ENCODE measurements around the gene TRRAP.

The TRRAP gene

DNA sequence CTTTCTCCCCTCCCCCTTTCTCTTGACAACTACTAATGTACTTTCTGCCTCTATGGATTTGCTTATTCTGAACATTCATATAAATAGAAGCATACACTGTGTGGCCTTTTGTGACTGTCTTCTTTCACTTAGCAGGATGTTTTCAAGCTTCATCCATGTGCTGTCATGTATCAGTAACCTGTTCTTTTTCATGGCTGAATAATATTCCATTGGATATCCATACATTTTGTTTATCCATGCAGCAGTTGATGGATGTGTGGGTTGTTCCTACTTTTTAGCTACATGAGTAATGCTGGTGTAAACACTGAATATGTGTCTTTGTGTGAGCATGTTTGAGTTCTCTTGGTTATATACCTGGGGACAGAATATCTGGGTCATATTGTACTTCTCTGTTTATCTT, 107.6 kb downstream of the TRRAP start:
- Histone ChIP-seq H3K27ac (replicated peaks; ENCODE audit: low read length) (no peak overlapping the region), H4K91ac (ENCODE audit: low read depth, low read length, poor library complexity) (no peak overlapping the region), H3K23ac (ENCODE audit: low read depth, low read length, poor library complexity) (no peak overlapping the region), H3K4me2 (ENCODE audit: insufficient read depth, low read length, poor library complexity, severe bottlenecking) (no peak overlapping the region), H3K4me3 (ENCODE audit: low read length in 2 of 2) (no peak overlapping the region), H3K27me3 (ENCODE audit: control insufficient read depth in 3 of 3, insufficient read depth in 3 of 3, low read depth in 1 of 3, low read length in 3 of 3) (no peaks in the 10 kb centered on the region), H2AFZ (ENCODE audit: low read length) (no peak overlapping the region), H2AK5ac (ENCODE audit: low read depth, low read length) (no peak overlapping the region), H2BK120ac (ENCODE audit: low read depth, low read length) (no peak overlapping the region), H3K18ac (ENCODE audit: low read length) (no peak overlapping the region), H2BK15ac (ENCODE audit: low read length) (no peak overlapping the region), H3K9me3 (replicated peaks in 1 of 2; ENCODE audit: control insufficient read depth in 2 of 2, insufficient read depth in 1 of 2, low read depth in 1 of 2, low read length in 2 of 2) (peaks cover 4 to 18% of the 10 kb centered on the region in 2 donors), H3K14ac (ENCODE audit: low read length) (no peak overlapping the region), H3K4me1 (ENCODE audit: control insufficient read depth in 2 of 2, insufficient read depth in 1 of 2, low read depth in 1 of 2, low read length in 2 of 2) (no peaks in the 10 kb centered on the region), H3K79me1 (ENCODE audit: low read depth, low read length) (no peaks in the 10 kb centered on the region), H3K9ac (ENCODE audit: low read depth, low read length, poor library complexity) (no peak overlapping the region), H2BK12ac (ENCODE audit: low read length) (no peak overlapping the region), H2BK5ac (ENCODE audit: low read length) (no peak overlapping the region), H3K4ac (ENCODE audit: low read length) (no peak overlapping the region), H3K36me3 (replicated peaks in 1 of 2; ENCODE audit: control insufficient read depth in 2 of 2, insufficient read depth in 2 of 2, low read length in 2 of 2) (peaks cover 61 to 100% of the 10 kb centered on the region in 2 donors), H4K8ac (ENCODE audit: low read depth, low read length) (no peak overlapping the region)
- no peak for DNase-seq (ENCODE audit: low spot score)

DNA sequence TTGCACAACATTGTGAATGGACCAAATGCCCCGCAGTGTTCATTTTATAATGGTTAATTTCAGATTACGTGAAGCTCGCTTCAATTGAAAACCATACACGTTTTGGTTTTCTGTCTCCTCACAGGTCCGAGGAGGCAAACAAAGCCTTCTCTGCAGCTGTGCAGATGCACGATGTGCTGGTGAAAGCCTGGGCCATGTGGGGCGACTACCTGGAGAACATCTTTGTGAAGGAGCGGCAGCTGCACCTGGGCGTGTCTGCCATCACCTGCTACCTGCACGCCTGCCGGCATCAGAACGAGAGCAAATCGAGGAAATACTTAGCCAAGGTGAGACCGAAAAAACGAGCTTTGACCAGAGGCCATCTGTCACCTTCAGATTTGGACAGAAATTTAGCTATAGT, 110.3 kb downstream of the TRRAP start:
- Histone ChIP-seq H2BK15ac (ENCODE audit: low read length) (no peak overlapping the region), H2BK12ac (ENCODE audit: low read length) (no peak overlapping the region), H3K27ac (replicated peaks; ENCODE audit: low read length) (no peak overlapping the region), H3K9ac (ENCODE audit: low read depth, low read length, poor library complexity) (no peak overlapping the region), H3K27me3 (ENCODE audit: control insufficient read depth in 3 of 3, insufficient read depth in 3 of 3, low read depth in 1 of 3, low read length in 3 of 3) (no peaks in the 10 kb centered on the region), H3K79me1 (ENCODE audit: low read depth, low read length) (no peaks in the 10 kb centered on the region), H2BK5ac (ENCODE audit: low read length) (no peak overlapping the region), H2BK120ac (ENCODE audit: low read depth, low read length) (no peak overlapping the region), H3K4ac (ENCODE audit: low read length) (no peak overlapping the region), H3K36me3 (replicated peaks in 1 of 2; ENCODE audit: control insufficient read depth in 2 of 2, insufficient read depth in 2 of 2, low read length in 2 of 2) (peaks cover 65 to 100% of the 10 kb centered on the region in 2 donors), H3K4me1 (ENCODE audit: control insufficient read depth in 2 of 2, insufficient read depth in 1 of 2, low read depth in 1 of 2, low read length in 2 of 2) (no peaks in the 10 kb centered on the region), H4K91ac (ENCODE audit: low read depth, low read length, poor library complexity) (no peak overlapping the region), H2AFZ (ENCODE audit: low read length) (no peak overlapping the region), H2AK5ac (ENCODE audit: low read depth, low read length) (no peak overlapping the region), H3K9me3 (replicated peaks in 1 of 2; ENCODE audit: control insufficient read depth in 2 of 2, insufficient read depth in 1 of 2, low read depth in 1 of 2, low read length in 2 of 2) (peaks cover 7 to 18% of the 10 kb centered on the region in 2 donors), H3K4me2 (ENCODE audit: insufficient read depth, low read length, poor library complexity, severe bottlenecking) (no peak overlapping the region), H3K14ac (ENCODE audit: low read length) (no peak overlapping the region), H3K18ac (ENCODE audit: low read length) (no peak overlapping the region), H4K8ac (ENCODE audit: low read depth, low read length) (no peak overlapping the region), H3K4me3 (ENCODE audit: low read length in 2 of 2) (no peak overlapping the region), H3K23ac (ENCODE audit: low read depth, low read length, poor library complexity) (no peak overlapping the region)
- no peak for DNase-seq (ENCODE audit: low spot score)
- WGBS, 2 donors (ENCODE audit: extremely low coverage in 2 of 2, insufficient read length in 2 of 2, insufficient replicate concordance in 1 of 2), result no CpG with 5 or more reads among the region's 15 CpGs

DNA sequence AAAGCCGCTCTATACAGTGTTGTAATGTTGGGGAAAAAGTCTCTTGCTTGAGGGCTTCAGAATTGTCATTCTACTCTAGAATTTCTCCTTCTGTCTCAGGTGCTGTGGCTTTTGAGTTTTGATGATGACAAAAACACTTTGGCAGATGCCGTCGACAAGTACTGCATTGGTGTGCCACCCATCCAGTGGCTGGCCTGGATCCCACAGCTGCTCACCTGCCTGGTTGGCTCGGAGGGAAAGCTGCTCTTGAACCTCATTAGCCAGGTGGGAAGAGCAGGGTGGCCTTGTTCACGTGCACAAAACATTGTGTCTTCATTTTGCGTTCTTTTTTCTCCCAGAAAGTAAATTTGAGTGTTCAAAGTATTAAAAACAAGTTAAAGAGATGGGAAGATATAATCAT, 112.0 kb downstream of the TRRAP start:
- Histone ChIP-seq H2BK15ac (ENCODE audit: low read length) (no peak overlapping the region), H3K27me3 (ENCODE audit: control insufficient read depth in 3 of 3, insufficient read depth in 3 of 3, low read depth in 1 of 3, low read length in 3 of 3) (no peaks in the 10 kb centered on the region), H2AK5ac (ENCODE audit: low read depth, low read length) (no peak overlapping the region), H3K18ac (ENCODE audit: low read length) (no peak overlapping the region), H2BK120ac (ENCODE audit: low read depth, low read length) (no peak overlapping the region), H3K27ac (replicated peaks; ENCODE audit: low read length) (no peak overlapping the region), H4K8ac (ENCODE audit: low read depth, low read length) (no peak overlapping the region), H3K14ac (ENCODE audit: low read length) (no peak overlapping the region), H3K23ac (ENCODE audit: low read depth, low read length, poor library complexity) (no peak overlapping the region), H2AFZ (ENCODE audit: low read length) (no peak overlapping the region), H2BK12ac (ENCODE audit: low read length) (no peak overlapping the region), H3K4me3 (ENCODE audit: low read length in 2 of 2) (no peak overlapping the region), H3K4ac (ENCODE audit: low read length) (no peak overlapping the region), H3K4me2 (ENCODE audit: insufficient read depth, low read length, poor library complexity, severe bottlenecking) (no peak overlapping the region), H3K79me1 (ENCODE audit: low read depth, low read length) (no peaks in the 10 kb centered on the region), H4K91ac (ENCODE audit: low read depth, low read length, poor library complexity) (no peak overlapping the region), H3K9me3 (replicated peaks in 1 of 2; ENCODE audit: control insufficient read depth in 2 of 2, insufficient read depth in 1 of 2, low read depth in 1 of 2, low read length in 2 of 2) (peaks cover 5 to 17% of the 10 kb centered on the region in 2 donors), H2BK5ac (ENCODE audit: low read length) (no peak overlapping the region), H3K4me1 (ENCODE audit: control insufficient read depth in 2 of 2, insufficient read depth in 1 of 2, low read depth in 1 of 2, low read length in 2 of 2) (no peaks in the 10 kb centered on the region), H3K9ac (ENCODE audit: low read depth, low read length, poor library complexity) (no peak overlapping the region), H3K36me3 (replicated peaks in 1 of 2; ENCODE audit: control insufficient read depth in 2 of 2, insufficient read depth in 2 of 2, low read length in 2 of 2) (peaks cover 73 to 100% of the 10 kb centered on the region in 2 donors)
- no peak for DNase-seq (ENCODE audit: low spot score)
- no CpG with 5 or more reads among the region's 6 CpGs for WGBS, 2 donors (ENCODE audit: extremely low coverage in 2 of 2, insufficient read length in 2 of 2, insufficient replicate concordance in 1 of 2)

DNA sequence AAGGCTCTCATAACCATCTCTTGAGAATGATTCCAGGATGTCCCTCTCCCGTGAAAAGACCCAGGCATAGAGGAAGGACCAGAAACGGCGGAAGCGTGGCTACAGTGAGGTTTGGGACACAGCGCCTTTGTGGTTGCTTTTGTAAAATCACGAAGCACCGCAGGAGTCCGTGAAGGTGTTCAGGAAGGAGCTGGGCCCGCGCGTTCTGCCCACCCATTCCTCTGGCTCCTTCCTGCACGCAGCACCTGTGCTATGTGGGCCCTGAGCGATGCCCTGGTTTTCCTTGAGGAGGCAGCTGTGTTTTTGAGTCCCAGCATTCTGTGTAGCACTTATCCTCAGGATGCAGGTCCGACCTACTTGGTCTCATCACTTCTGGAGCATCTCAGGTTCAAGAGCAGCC, 112.8 kb downstream of the TRRAP start:
- Histone ChIP-seq H2BK5ac (ENCODE audit: low read length) (no peak overlapping the region), H3K4me2 (ENCODE audit: insufficient read depth, low read length, poor library complexity, severe bottlenecking) (no peak overlapping the region), H3K14ac (ENCODE audit: low read length) (no peak overlapping the region), H3K27me3 (ENCODE audit: control insufficient read depth in 3 of 3, insufficient read depth in 3 of 3, low read depth in 1 of 3, low read length in 3 of 3) (no peaks in the 10 kb centered on the region), H2BK12ac (ENCODE audit: low read length) (no peak overlapping the region), H3K4me3 (ENCODE audit: low read length in 2 of 2) (no peak overlapping the region), H4K91ac (ENCODE audit: low read depth, low read length, poor library complexity) (no peak overlapping the region), H3K27ac (replicated peaks; ENCODE audit: low read length) (no peak overlapping the region), H3K23ac (ENCODE audit: low read depth, low read length, poor library complexity) (no peak overlapping the region), H3K18ac (ENCODE audit: low read length) (no peak overlapping the region), H2BK120ac (ENCODE audit: low read depth, low read length) (no peak overlapping the region), H2AK5ac (ENCODE audit: low read depth, low read length) (no peak overlapping the region), H4K8ac (ENCODE audit: low read depth, low read length) (no peak overlapping the region), H2AFZ (ENCODE audit: low read length) (no peak overlapping the region), H3K4ac (ENCODE audit: low read length) (no peak overlapping the region), H3K9me3 (replicated peaks in 1 of 2; ENCODE audit: control insufficient read depth in 2 of 2, insufficient read depth in 1 of 2, low read depth in 1 of 2, low read length in 2 of 2) (peaks cover 2 to 9% of the 10 kb centered on the region in 2 donors), H3K79me1 (ENCODE audit: low read depth, low read length) (no peaks in the 10 kb centered on the region), H3K36me3 (replicated peaks in 1 of 2; ENCODE audit: control insufficient read depth in 2 of 2, insufficient read depth in 2 of 2, low read length in 2 of 2) (peaks cover 74 to 100% of the 10 kb centered on the region in 2 donors), H3K9ac (ENCODE audit: low read depth, low read length, poor library complexity) (no peak overlapping the region), H2BK15ac (ENCODE audit: low read length) (no peak overlapping the region), H3K4me1 (ENCODE audit: control insufficient read depth in 2 of 2, insufficient read depth in 1 of 2, low read depth in 1 of 2, low read length in 2 of 2) (no peaks in the 10 kb centered on the region)
- no CpG with 5 or more reads among the region's 14 CpGs for WGBS, 2 donors (ENCODE audit: extremely low coverage in 2 of 2, insufficient read length in 2 of 2, insufficient replicate concordance in 1 of 2)
- no peak for DNase-seq (ENCODE audit: low spot score)
